Measurements from ENCODE around the gene ID3.
"Not testable (repeated sequence)": the region's sequence is repeated elsewhere in the genome, so short reads cannot be mapped to it uniquely, and the experiment has no call there.

Gene ID3

GRCh38 chr1:23588749-23589548, 29.6 kb upstream of the ID3 start:
- no peak for FAIRE-seq

DNA sequence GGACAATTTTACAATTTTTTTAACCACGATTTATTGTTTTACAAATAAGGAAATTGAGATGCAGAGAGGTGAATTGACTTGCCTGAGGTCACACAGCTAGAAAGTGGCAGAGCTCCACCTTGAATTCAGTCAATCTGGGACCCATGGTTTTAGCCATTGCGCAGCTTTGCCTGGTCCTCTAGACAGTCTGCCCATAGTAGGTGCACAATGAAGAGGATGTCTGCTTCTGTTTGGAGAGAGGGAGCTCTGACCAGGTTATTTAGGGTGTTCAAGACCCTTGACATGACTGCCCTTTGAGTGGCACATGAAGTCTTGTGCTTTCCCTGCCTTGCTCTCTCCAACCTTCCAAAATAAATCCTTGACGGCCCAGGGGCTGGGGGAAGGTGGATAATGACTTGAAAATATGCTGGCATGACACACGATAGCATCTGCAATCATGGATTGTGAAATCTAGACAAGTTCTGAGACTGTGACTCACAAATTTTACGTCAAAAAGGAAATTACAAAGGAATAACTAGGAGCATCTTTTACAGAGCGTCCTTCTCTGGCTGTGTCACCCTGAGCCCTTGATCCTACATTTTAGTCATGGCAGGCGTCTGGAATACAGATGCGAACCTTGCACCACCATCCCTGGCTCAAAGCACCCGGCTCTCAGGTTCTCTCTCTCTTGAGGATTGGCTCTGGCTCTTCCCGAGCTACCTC, 26.2 kb upstream of the ID3 start:
- FAIRE-seq: no peak

DNA sequence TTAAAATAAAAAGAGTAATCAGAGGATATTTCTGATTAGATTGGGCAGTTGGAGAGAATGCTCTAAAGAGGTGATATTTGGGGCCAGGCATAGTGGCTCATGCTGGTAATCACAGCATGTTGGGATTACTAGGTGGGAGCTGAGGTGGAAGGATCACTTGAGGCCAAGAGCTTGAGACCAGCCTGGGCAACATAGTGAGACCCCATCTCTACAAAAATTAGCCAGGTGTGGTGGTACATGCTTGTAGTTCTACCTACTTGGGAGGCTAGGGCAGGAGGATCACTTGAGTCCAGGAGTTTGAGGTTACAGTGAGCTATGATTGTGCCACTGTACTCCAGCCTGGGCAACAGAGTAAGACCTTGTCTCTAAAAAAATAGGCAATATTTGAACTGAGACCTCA, 24.4 kb upstream of the ID3 start:
- FAIRE-seq: not testable (repeated sequence)

DNA sequence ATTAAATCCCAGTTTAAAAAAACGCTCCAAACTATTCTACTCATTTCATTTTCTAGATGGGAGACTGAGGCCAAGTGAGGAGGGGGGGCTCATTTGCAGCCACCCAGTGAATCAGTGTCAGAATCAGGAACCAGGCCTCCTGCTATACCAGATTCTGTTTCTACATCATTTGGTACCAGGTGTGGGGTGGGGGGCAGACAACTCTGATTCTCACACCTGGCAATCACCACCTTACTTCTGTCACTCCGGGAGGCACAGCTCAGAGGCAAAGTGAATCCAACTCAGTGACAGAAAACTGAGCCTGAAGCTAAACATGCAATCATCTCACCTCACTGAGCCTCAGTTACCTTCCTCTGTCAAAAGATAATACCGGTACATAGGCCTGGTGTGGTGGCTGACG, 23.5 kb upstream of the ID3 start:
- no peak for FAIRE-seq

DNA sequence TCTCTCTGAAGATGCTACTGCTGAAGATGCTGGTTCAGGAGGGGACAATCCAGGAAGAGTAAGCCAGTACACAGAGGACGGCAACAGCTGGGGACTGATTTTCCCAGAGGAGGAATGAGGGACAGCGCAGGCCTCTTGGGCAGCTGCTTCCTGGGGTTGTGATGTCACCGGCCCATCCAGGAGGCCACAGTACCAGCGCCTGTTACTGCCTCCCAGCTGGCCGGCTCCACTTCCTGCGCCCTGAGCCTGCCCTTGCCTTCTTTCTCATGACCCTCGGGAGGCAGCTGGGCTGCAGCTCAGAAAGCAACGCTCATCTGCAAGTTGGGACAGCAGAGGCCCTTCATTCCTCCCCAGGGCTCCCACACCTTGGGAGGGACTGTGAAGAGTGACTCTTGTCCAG, 21.9 kb upstream of the ID3 start:
- FAIRE-seq: no peak

DNA sequence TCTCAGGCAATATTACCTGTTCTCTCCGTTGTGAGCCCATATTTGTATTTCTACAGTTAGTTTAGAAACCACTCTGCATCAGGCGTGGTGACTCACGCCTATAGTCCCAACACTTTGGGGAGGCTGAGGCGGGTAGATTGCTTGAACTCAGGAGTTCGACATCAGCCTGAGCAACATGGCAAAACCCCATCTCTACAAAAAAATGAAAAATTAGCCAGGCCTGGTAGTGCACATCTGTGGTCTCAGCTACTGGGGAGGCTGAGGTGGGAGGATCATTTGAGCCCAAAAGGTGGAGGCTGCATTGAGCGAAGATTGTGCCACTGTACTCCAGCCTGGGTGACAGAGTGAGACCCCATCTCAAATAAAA, 19.7 kb upstream of the ID3 start:
- no peak for FAIRE-seq

DNA sequence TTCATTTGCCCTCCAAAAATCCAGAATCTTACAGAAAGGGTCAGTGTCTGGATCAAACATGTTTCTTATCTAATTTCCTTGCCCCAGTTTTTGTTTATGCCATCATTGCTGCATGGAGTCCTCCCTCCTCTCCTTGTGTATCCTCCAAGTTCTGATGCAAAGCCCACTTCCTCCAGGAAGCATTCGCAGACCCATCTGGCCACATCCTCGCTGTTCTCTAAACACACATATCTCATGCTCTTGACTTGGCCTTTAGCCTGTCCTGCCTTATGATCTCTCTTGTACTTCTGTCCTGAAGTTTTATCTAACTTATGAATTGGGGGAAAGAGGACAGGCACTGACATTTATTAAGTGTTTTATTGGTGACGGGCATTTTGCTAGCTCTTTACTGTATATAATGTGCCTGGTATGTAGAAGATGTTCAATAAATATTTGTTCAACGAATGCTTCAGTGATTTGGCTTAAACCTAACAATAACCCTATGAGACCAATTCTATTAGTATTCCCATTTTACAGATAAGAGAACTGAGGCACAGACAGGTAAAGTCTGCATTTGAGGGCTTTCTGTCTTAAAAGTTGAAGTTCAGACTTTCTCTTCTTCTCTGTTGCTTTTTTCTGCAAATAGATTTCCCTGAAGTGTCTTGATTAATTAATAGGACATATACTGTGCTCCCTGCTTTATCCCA, 19.2 kb upstream of the ID3 start:
- FAIRE-seq: no peak

GRCh38 chr1:23577056-23578004, 18.0 kb upstream of the ID3 start:
- no peak for FAIRE-seq

DNA sequence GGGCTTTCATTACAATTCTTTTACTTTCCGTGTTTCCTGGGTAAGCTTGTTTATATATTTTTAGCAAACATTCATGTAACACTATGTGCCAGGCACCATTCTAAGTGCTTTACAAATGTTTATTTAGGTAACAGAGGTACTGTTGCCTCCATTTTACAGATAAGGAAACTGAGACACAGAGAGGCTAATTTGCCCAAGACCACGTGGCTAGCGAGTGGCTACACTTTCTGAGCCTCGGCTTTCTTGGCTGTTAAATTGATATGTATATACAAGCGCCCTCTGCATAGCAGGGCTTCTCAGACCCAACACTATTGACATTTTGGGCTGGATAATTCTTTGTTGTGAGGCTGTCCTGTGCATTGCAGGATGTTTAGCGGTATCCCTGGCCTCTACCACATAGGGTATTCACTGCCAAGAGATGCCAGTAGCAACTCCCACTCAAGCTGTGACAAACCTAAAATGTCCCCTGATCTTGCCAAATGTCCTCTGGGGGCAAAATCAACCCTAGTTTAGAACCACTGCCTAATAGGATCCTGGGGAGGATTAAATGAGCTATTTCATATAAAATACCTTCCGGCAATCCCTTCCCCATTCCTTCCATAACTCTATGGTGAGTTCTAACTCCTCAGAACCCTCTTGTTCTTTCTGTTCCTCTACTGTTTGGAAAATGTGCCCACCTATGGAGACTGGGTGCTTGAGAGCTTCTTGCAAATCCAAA, 17.2 kb upstream of the ID3 start:
- FAIRE-seq: no peak

DNA sequence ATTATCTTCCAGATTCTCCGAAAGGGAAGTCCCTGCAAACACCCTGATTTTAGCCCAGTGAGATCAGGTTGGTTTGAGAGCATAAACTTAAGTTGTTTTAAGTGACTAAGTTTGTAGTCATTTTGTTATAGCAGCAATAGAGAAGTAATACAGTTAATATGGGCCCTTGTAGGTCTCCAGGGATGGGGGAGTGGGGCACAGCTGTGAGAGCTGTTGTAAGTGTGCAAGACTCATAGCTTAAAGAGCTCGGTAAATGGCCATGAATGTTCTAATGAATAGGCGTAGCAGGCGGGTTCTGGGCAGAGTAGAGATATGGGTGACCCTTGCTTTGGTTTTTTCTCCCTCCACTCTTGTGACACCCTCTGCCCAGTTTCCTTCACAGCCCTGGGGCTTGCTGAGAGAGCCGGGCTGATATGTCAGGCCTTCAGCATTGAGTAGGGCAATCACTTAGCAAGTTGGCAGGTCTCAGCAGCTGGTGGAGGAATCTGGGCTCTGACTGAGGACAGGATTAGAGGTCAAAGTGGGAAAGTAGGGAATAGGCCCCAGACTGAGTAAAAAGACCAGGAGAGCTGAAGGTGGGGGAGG, 16.0 kb upstream of the ID3 start:
- FAIRE-seq: no peak

- no peak for FAIRE-seq
Observed at GRCh38 chr1:23574265-23574754, 15.0 kb upstream of the ID3 start.

DNA sequence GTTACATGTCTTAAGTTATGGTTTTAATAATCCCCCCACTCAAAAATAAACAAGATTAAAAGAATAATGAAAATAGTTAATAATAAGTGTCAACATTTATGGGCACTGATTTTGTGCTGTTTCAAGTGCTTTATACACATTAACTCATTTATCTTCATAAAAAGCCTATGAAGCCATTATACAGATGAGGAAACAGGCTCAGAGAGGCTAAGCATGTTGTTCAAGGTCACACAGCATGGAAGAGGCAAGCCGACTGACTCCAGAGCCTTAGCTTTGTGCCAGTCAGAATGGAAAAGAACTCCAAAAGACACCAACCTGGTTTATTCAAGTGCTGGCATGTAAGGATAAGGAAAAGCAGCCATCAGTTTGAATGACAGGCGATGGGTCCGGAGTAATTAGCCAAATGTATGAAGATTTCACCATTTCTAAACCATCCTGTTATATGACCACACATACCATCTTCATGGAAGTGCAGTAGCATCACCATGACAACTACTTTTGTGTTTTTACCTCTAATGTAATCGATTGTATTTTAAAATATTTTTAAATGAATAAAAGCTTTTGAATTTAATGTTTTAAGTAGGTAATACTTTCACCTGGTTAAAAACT, 14.4 kb upstream of the ID3 start:
- FAIRE-seq: no peak

- FAIRE-seq: no peak
Observed at GRCh38 chr1:23571465-23571864, 12.2 kb upstream of the ID3 start.

DNA sequence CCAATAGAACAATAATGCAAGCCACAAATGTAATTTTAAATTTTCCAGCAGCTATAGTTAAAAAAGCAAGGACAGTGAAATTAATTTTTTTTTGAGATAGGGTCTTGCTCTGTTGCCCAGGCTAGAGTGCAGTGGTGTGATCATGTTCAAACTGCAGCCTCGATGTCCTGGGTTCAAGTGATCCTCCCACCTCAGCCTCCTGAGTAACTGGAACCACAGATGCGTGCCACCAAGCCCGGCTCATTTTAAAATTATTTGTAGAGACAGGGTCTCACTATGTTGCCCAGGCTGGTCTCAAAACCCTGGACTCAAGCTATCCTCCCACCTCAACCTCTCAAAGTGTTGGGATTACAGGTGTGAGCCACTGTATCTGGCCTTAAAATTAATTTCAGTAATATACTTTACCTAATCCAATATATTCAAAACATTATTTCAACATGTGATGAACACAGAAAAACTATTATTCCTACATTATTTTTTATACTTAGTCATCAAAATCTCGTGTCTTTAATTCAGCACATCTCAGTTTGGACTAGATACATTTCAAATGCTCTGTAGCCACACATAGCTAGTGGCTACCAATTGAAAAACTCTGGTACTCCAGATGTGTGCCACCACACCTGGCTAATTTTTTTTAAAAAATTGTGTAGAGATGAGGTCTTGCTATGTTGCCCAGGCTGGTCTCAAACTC, 10.8 kb upstream of the ID3 start:
- no peak for FAIRE-seq

- no peak for FAIRE-seq
Observed at GRCh38 chr1:23568608-23569383, 9.5 kb upstream of the ID3 start.

DNA sequence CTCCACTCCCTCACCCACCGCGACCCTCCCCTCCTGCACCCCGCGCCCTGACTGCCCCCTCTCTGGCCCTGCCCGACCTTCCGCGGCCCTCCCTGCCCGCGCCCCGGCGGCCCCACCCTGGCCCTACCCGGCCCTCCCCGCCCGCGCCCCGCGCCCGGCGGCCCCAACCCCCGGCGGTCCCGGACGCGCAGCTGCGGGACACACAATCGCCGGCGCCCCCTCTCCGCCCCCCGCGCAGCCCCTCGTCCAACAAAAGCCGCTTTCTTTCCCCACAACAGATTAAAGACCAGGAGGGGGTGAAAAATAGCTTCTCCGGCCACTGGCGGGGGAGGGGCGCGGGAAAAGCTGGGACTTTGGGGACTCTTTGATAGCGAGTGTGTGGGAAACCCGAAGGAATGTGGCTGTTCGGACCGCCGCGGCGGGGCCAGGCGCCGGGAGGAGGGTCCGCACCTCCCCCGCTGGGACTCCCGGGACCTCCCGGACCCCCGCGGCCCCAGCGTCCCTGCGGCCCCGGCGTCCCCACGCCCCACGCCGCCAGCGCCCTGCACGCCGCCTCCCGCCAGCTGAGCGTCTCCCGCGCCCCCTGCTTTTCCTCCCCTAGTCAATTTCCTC, 8.8 kb upstream of the ID3 start:
- FAIRE-seq: no peak

GRCh38 chr1:23567629-23567995, 8.3 kb upstream of the ID3 start:
- FAIRE-seq: no peak

- no peak for FAIRE-seq
Observed at GRCh38 chr1:23566304-23566703, 7.0 kb upstream of the ID3 start.

DNA sequence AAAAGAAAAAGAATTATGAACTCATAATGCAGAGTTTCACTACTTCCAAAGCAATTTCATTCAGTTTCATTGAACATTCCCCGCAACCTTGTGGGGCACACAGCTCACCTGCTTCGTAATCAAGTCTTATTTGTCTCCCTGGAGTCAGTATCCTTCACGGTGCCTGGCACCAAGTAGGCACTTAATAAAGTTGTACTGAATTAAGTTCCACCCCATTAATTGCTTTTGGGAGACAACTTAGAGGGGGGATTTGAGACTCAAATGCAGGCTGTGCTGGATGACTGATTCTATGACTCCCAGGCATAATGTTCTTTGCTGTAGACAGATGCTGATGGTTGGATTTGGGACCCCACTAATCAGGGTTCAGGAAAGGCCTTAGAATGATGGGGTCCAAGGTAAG, 6.5 kb upstream of the ID3 start:
- no peak for FAIRE-seq
